AG04450 (cell line): ENCODE measurements around the gene PAX4. TPM values are rescaled to one million over a fixed set of nuclear protein-coding genes. Genes with fewer than 3 reads are reported as not detected.

Experiments
- CTCF ChIA-PET: fragments of 300-600, 350-600 bp; formaldehyde crosslinking; extraction: SDS; loops from one replicate; lab custom pipeline; 2022; ENCODE audit warnings: antibody characterized with exemption, inconsistent platforms; lab: Charles Lee
- POLR2A ChIA-PET: fragments of 350-600 bp; formaldehyde crosslinking; extraction: SDS; loops from one replicate; lab custom pipeline; 2021; ENCODE audit warnings: antibody characterized with exemption, inconsistent platforms; lab: Yijun Ruan, JAX
- DNase-seq: peaks from one replicate; pipeline ENCODE4 v3.0.0-alpha.2; 2011; ENCODE audit warnings: low read depth, low spot score
- H3K27ac ChIP-seq: one replicate; pipeline ENCODE4 v1.5.1; 2012; ENCODE audit warnings: low read depth, low read length, control low read depth
- H3K27me3 ChIP-seq: one replicate; pipeline ENCODE4 v1.6.0; 2012; ENCODE audit warnings: low read length; ENCODE audit not compliant: control insufficient read depth, insufficient read depth
- H3K4me3 ChIP-seq: 2 replicates; pipeline ENCODE4 v1.5.1; 2011; ENCODE audit warnings: mild to moderate bottlenecking, low read depth, low read length, control low read depth
- H3K9me3 ChIP-seq: 2 replicates; pipeline ENCODE4 v1.5.1; 2012; ENCODE audit warnings: low read length; ENCODE audit not compliant: control insufficient read depth, insufficient read depth
- polyA plus RNA-seq: library from polyadenylated mRNA; depleted of rRNA; stranded (reverse); fragments of >200 nt; gene quantifications from 2 replicates; pipeline ENCODE4 v1.2.3, GENCODE V29; 2011
- TF ChIP-seq, protein P1 (sequence below): IDR thresholded peaks from 2 replicates; pipeline ENCODE4 v1.5.1; 2011; ENCODE audit warnings: low read depth, low read length, control low read depth, inconsistent platforms

Gene PAX4
- polyA plus RNA-seq, 1 experiment: not detected

DNA sequence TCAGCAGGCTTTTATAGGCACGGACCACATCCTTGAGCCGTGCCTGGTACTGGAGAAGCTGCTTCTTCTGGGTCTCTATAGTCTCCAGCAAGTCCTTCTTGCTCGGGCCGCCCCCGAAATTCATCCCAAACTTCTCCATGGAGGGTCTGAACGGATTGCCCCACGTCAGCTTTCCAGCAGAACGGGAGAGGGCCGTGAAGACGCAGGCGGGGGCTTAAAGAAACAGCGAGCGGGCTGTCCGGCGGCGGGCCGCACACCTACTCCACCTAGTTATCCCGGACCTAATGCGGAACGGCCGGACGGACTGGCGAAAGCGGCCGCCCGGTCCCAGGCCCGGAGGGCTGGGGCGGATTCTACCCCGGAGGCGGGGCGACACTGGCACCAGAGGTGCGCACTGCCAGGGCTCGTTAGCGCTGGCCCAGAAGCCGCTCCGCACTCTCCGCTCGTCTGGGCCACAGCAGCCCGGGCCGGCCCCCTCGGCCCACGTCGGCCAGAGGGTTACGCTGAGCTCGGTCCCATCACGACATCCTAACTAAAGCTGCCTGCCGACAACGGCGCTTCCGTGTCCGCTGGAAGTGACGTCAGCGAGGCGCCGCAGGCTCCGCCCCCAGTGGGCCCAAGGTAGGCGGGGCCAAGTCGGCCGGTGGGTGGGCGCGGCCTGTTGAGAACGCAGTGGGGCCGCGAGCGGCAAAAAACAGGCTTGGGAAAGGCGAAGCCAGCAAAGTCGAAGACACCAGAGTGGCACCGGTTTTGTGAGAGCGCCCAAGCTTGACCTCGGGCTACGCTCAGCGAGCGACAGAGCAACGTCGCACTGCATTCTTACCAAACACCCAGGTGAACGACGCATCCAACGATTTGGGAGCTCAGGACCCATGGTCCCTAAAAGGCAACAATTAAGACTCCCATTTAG lies 32.6 kb downstream of the PAX4 start, which contains the start of gene GCC1:
GCC1 (minus strand) TSS at position 553 of the 910 bp plus-strand sequence; CDS start at position 139, 414 bp downstream.
- Histone ChIP-seq H3K27ac (peak within 1 kb of the TSS; percentile 81), H3K27me3 (no peaks in the 10 kb centered on the region), H3K9me3 (peaks cover 4% of the 10 kb centered on the region; the same call in 1 of the 2 replicates), H3K4me3 (peak within 1 kb of the TSS; percentile 83)
- DNase-seq: peak; percentile 69
- POLR2A ChIA-PET: interaction anchor here (0.9 to 1.0 kb wide), 2 partner anchors 70 to 111 kb away, joined by 3 to 4 read pairs; no protein-coding TSS in a partner anchor
- CTCF ChIA-PET: interaction anchor here (1.2 to 1.4 kb wide), 2 partner anchors 123 to 624 kb away, joined by 3 to 5 read pairs; no protein-coding TSS in a partner anchor
- TF ChIP-seq, protein P1, sequence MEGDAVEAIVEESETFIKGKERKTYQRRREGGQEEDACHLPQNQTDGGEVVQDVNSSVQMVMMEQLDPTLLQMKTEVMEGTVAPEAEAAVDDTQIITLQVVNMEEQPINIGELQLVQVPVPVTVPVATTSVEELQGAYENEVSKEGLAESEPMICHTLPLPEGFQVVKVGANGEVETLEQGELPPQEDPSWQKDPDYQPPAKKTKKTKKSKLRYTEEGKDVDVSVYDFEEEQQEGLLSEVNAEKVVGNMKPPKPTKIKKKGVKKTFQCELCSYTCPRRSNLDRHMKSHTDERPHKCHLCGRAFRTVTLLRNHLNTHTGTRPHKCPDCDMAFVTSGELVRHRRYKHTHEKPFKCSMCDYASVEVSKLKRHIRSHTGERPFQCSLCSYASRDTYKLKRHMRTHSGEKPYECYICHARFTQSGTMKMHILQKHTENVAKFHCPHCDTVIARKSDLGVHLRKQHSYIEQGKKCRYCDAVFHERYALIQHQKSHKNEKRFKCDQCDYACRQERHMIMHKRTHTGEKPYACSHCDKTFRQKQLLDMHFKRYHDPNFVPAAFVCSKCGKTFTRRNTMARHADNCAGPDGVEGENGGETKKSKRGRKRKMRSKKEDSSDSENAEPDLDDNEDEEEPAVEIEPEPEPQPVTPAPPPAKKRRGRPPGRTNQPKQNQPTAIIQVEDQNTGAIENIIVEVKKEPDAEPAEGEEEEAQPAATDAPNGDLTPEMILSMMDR: no peak

DNA sequence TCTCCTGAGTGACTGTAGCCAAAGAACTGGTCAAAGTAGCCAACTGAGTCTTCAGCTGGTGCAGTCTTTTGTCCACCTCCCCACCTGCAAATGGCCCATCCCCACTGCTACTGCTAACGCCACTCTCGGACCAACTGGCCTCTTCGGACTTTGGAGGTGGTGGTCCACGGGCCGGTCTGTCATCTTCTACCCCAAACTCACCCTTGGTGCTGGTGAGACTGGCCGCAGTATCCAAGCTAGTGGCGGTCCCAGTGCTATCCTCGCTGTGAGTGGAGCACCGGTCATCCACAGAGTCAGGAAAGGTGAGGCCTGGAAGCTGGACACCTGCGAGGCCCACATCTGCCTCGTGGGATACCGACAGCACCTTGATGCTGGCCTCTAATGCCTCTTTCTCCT lies 33.3 kb downstream of the PAX4 start:
- CTCF ChIA-PET: interaction anchor here (1.4 kb wide), 1 partner anchor 625 kb away, joined by 3 read pairs; no protein-coding TSS in a partner anchor
- no peak for DNase-seq
- peaks cover 4% of the 10 kb centered on the region; the same call in 1 of the 2 replicates for H3K9me3 ChIP-seq
- no peaks in the 10 kb centered on the region for H3K27me3 ChIP-seq
- POLR2A ChIA-PET: interaction anchor here (1.0 kb wide), 1 partner anchor 112 kb away, joined by 3 read pairs; no protein-coding TSS in a partner anchor
- no peak overlapping the region for H3K27ac ChIP-seq
- H3K4me3 ChIP-seq: peak overlapping the region; percentile 83
- TF ChIP-seq, protein P1: no peak

DNA sequence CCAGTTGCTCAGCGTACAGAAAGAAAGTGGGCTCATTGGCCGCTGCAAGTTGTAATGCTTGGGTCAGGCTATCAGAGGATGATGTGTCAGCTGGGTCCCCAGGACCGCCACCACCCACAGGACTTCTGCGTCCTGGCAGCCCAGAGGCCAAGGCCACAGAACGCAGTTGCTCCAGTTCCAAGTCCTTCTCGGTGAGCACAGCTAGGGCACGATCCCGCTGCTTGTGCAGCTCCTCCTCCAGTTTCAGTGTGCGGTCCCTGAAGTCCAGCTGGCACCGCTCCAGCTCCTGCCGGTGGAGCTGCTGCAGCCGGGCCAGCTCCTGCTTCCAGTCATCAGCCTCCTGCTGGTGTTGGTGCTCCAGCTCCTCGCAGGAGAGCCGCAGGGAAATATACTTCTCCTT lies 35.6 kb downstream of the PAX4 start:
- ChIA-PET POLR2A (no interaction called here), CTCF (interaction anchor here (0.7 kb wide), 2 partner anchors 126 to 626 kb away, joined by 3 to 4 read pairs; no protein-coding TSS in a partner anchor)
- DNase-seq: no peak

DNA sequence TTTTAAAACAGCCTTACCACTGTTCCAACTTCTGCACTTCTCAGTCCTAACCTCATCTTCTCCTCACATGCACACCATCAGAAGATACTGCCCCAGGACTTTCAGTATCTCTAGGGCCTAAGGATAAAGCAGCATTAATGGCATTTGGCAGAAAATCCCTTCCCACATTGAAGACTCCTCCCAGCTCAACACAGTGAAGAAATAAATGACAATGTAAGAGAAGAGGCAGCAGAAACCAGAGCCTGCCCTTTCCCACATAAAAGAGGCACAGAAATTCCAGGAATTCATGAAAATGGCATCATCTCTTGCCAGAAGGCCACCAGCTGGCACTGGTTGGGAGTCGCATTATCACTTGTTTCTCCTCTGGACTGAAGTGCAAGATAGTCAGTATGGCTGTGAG lies 36.2 kb downstream of the PAX4 start:
- Histone ChIP-seq H3K27ac (no peak overlapping the region), H3K9me3 (no peaks in the 10 kb centered on the region; the same call in 1 of the 2 replicates), H3K4me3 (no peak overlapping the region), H3K27me3 (no peaks in the 10 kb centered on the region)
- TF ChIP-seq, protein P1: no peak
- DNase-seq: no peak
- ChIA-PET POLR2A (no interaction called here), CTCF (interaction anchor here (0.8 to 1.3 kb wide), 2 partner anchors 127 to 628 kb away, joined by 3 to 4 read pairs; no protein-coding TSS in a partner anchor)

More for the DNA sequence above, 35.6 kb downstream of the PAX4 start:
- no peaks in the 10 kb centered on the region; the same call in 1 of the 2 replicates for H3K9me3 ChIP-seq
- H3K27me3 ChIP-seq: no peaks in the 10 kb centered on the region
- TF ChIP-seq, protein P1: no peak
- H3K4me3 ChIP-seq: no peak overlapping the region
- H3K27ac ChIP-seq: no peak overlapping the region
